HG02840 (cell line): ENCODE measurements around the gene RPS19BP1.
"Not testable (repeated sequence)": the region's sequence is repeated elsewhere in the genome, so short reads cannot be mapped to it uniquely, and the experiment has no call there.

Source experiments
- ATAC-seq: cut with Tn5 transposase; IDR thresholded peaks from one replicate; pipeline ENCODE4 v1.9.1; 2021; ENCODE audit warnings: mild to moderate bottlenecking, moderate library complexity, moderate number of reproducible peaks; ENCODE audit not compliant: unreplicated experiment, low FRiP score

Gene RPS19BP1

DNA sequence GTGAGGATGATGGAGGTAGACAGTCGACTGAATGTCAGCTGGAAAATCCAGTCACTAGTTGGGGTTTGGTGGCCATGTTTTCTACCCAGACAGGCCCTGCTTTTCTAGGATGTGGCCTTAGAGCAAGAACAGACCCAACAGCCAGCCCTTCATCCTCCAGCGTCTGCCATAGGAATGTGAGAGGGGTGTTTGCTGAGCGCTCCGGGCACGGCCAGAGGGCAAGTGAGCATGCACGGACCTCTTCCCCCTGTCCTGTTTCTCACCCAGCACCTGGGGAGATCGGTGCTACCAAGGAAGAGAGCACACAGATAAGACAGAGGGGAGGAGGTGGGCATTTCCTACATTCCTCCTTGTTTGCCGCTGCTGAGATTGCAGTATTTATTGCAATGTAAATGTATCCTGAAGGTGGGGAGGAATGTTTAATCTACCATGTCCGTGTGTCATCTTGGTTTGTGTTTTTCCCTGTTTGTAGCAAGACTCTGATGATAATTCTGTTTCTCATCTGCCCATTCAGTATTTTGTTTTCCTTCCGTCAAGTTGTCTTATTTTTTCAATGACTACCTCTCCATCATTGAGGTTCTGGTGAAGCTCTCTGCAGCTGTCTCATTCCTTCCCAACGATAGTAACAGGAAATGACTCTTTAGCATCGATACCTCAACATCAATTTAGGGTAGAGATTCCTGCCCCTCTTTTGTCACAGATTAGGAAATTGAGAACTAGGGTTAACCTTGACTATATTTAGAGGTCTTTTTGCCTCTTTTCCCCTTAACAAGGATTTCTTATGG is 17.1 kb downstream of the RPS19BP1 start:
- ATAC-seq, result no peak

- ATAC-seq, result no peak
Observed at GRCh38 chr22:39514373-39514973, 18.1 kb downstream of the RPS19BP1 start.

GRCh38 chr22:39513791-39514190 is 18.8 kb downstream of the RPS19BP1 start:
- no peak for ATAC-seq

- no peak for ATAC-seq
Observed at GRCh38 chr22:39512026-39512425, 20.5 kb downstream of the RPS19BP1 start.

DNA sequence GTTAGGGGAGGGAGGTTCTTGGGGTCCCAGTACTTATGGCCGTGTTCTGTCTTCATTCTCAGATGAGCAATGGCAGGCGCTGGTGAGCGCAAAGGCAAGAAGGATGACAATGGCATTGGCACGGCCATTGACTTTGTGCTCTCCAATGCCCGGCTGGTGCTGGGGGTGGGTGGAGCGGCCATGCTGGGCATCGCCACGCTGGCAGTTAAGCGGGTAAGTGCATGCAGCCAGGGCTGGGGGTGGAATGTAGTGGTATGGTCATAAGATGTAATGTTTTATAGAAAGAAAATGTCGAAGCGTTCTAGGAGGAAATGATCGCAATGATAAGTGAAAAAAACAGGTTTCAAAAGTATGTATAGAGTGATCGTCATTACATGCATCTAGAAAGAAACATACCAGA is 21.3 kb downstream of the RPS19BP1 start:
- no peak for ATAC-seq

DNA sequence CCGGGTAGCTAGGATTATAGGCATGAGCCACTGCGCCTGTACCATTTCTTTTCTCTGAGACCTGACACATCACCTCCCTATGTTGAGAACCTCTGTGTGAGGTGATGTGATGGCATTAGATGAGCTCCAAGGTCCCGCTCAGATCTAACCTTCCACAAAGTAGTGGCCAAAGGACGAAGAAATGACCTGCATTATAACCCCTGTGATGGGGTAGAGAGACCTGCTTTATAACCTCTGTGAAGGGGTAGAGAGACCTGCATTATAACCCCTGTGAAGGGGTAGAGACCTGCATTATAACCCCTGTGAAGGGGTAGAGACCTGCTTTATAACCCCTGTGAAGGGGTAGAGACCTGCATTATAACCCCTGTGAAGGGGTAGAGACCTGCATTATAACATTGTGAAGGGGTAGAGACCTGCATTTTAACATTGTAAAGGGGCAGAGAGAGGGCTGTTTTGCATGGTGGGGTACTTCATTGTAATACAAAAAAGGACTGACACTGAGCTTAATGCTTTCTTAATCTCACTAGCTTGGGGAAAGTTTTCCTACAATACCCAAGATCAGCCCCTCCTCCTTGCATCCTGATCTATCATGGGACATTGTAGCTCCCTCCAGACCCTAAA is 21.9 kb downstream of the RPS19BP1 start:
- ATAC-seq, result no peak

DNA sequence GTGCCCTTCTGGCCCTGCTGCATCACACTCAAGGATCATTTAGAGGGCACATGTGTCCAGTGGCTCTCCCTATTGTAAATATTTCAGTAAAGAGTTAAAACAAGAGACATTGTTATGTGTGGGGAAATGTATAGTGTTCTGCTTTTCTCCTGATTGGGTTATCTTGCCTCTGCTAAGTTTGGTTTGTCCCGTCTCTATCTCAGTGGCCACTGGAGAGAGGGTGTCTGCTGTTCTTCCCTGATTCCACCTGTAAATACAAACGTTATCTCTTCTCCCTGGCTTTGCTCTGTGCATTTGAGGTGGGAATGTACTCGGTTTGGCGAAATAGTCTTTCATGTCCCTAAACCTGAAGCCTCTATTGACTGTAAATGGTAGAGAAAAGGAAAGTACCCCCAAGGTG is 24.2 kb downstream of the RPS19BP1 start:
- no peak for ATAC-seq

- not testable (repeated sequence) for ATAC-seq
Observed at GRCh38 chr22:39507021-39507420, 25.5 kb downstream of the RPS19BP1 start.

DNA sequence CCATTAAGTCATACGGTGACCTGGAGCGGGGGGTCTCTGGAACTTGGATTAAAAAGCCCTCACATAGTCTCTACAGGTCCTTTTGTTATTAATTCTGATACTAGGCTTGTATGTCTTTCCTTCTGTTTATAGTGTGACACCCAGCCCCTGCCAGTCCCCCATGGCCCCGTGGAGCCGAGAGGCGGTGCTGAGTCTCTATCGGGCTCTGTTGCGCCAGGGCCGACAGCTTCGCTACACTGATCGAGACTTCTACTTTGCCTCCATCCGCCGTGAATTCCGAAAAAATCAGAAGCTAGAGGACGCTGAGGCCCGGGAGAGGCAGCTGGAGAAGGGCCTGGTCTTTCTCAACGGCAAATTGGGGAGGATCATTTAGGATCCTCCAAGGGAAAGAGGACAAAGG is 28.5 kb downstream of the RPS19BP1 start:
- ATAC-seq, result no peak

- ATAC-seq, result no peak
Observed at GRCh38 chr22:39503630-39504029, 28.9 kb downstream of the RPS19BP1 start.

GRCh38 chr22:39502789-39503409 is 29.6 kb downstream of the RPS19BP1 start:
- no peak for ATAC-seq

GRCh38 chr22:39502109-39502788 is 30.3 kb downstream of the RPS19BP1 start, which contains the start of gene MIEF1:
MIEF1 (plus strand) TSS chr22:39502290; CDS start chr22:39511295, 9,005 bp downstream.
- ATAC-seq, result peak; percentile 82

DNA sequence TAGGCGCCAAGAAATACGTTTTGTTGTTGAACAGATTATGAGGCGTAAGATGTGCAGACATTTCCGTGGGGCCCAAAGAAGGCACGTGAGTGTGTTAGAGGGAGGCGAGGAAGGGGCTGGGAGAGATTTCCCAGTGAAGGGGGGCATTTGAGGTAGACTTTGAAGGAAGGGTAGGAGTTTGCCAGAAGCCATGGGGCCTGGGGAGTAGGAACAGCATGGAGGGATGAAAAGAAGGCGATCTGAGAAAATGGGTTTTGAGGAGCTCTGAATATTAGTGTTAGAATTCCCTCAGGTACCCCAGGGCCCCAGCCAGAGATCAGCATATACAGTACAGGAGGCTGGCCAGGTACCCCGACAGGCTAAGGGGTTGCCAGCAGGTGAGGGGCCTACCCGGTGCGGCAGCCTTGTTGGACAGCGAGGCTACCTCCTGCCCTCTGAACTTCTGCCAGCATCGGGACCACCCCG is 30.9 kb downstream of the RPS19BP1 start:
- ATAC-seq, result peak; percentile 19

DNA sequence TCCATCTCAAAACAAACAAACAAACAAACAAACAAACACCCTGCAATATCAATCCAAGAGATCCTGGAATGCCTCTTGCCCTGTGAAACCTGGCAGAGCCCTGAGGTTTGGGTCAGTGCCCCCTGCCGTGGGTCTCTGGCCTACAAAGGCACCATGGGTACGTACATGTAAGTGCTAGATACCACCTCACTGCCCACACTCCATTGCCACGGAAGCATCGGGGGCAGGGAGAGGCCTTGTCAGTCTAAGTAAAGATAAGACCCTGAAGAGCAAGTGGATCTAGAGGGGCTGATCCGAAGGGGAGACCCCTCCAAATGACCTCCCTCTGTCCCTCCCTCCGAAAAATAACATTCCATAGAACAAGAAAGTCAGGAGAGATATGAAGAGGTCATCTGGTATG is 32.4 kb downstream of the RPS19BP1 start:
- ATAC-seq, result no peak

DNA sequence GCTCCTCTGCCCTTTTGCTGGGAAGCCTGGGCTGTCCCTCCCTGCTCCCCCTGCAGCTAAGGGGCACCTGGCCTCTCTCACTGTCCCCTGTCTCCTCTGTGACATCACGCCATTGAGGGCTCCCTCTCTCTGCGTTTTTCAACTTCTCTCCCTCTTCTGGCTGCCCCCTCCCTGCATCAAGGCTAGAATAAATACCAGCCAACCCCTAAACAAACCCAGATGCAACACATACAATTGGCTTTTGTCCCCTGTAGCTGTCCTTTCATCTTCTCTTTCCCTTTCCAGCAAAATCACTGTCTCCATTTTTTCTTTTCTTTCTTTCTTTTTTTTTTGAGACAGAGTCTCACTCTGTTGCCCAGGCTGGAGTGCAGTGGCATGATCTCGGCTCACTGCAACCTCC is 33.7 kb downstream of the RPS19BP1 start:
- ATAC-seq, result no peak

DNA sequence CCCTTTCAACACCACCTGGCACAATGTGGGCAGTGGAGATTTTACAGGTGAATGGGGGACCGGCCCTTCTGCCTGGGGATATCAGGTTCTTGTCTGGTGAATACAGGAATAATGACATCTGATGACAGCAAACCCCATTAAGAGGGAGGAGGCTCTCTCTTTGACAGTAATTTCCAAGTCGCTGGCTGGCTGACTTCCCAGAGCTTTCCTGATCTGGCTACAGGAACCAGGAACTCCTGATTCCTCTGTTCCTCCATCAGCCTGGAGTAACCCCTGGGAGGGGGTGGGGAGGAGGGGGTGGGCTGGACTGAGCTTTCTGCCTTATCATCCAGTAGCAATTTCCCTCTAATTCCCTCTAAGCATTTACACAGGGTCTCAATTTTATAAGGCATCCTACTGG is 34.2 kb downstream of the RPS19BP1 start:
- no peak for ATAC-seq

GRCh38 chr22:39497429-39497828 is 35.1 kb downstream of the RPS19BP1 start:
- ATAC-seq, result no peak

DNA sequence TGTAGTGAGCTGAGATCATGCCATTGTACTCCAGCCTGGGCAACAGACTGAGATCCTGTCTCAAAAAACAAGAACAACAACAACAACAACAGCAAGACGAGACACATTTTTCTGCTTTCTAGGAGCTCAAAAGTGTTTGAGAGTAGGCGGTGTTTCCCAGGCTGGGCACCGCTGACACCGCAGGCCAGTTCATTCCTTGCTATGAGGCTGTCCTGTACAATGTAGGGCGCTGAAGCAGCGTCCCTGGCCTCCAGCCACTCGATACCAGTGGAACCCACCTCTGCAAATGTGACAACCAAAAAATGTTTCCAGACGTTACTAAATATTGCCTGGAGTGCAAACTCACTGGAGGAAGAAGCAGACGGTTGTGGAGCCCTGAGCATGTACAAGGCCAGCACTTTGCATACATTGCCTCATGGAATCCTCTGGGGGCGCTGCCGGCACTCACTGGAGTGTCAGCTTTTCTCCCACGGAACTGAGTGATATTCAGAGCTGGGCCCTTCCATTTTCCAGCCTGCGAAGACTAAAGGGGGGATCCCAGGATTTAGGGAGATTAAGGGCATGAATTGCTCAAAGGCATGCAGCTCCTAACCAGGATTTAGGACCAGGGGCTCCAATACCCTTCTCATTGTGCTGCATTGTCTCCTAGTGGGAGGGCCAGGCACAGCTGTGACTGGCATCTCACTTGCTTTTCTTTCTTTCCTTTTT is 36.3 kb downstream of the RPS19BP1 start:
- ATAC-seq, result no peak

GRCh38 chr22:39494471-39495120 is 38.0 kb downstream of the RPS19BP1 start:
- no peak for ATAC-seq
